AG04449 (cell line): Measurements from ENCODE around the gene ETV1.
A peak's percentile ranks its signal among the peaks of the same experiment; 100 is the strongest.

Source experiments
- CTCF ChIA-PET: fragments of 350-600 bp; formaldehyde crosslinking; extraction: SDS; loops from one replicate; lab custom pipeline; 2021; ENCODE audit warnings: antibody characterized with exemption; lab: Yijun Ruan, JAX
- POLR2A ChIA-PET: fragments of 400-600, 350-600 bp; formaldehyde crosslinking; extraction: SDS; loops from one replicate; lab custom pipeline; 2020; ENCODE audit warnings: antibody characterized with exemption, inconsistent platforms; lab: Yijun Ruan, JAX
- DNase-seq: peaks from one replicate; pipeline ENCODE4 v3.0.0-alpha.2; 2010; ENCODE audit warnings: low read depth, low spot score
- H3K4me3 ChIP-seq: 2 replicates; pipeline ENCODE4 v1.5.1; 2011; ENCODE audit warnings: low read depth, mild to moderate bottlenecking, control low read depth, low read length
- CTCF ChIP-seq: IDR thresholded peaks from one replicate; pipeline ENCODE4 v1.5.1; 2011; ENCODE audit warnings: mild to moderate bottlenecking, moderate library complexity, low read length, control low read depth, inconsistent platforms; ENCODE audit not compliant: insufficient read depth; ENCODE audit errors: missing control alignments

Gene ETV1

DNA sequence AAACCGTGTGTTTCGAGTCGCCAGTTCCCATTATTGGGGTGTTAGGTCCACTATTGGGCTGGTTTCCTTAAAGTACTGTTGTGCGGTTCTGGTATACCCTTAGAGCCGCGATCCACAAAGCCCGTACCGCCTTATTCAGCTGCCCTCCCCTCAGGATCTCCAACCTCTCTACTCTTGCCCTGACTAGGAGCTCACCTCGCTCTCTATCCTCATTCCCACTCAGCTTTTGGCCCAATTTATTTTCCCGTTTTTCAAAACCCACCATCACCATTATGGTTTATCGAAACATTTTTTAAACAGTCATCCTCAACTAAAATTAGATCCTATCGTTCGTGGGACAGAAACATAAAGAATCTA lies 461 bp upstream of the ETV1 start:
- peak overlapping the region; percentile 82 for H3K4me3 ChIP-seq
- CTCF ChIA-PET = interaction anchor here (1.0 to 5.0 kb wide), 3 partner anchors 10 to 464 kb away, joined by 3 to 32 read pairs (median 5); no protein-coding TSS in a partner anchor

DNA sequence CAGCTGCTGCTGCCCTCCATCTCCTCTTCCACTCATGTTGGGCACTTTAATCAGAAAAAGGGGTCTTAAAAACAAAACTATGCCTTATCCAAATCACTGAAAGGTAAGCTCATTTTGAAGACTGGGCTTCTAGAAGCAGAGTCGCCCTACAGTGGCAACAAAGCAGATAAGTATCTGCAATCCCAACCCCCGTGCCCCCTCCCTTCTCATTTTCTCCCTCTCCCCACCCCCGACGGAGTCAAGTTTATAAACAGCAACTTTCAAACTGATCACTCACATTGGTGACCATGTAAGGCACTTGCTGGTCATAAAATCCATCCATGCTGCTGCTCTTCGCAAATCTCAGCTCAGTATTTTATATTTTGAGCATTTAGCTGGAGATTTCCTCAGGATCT lies 738 bp downstream of the ETV1 start:
- DNase-seq = no peak
- H3K4me3 ChIP-seq = peak overlapping the region; percentile 82
- TF ChIP-seq CTCF = no peak
- CTCF ChIA-PET = interaction anchor here (0.9 to 5.0 kb wide), 5 partner anchors 8 to 24 kb away, joined by 3 to 32 read pairs (median 5); no protein-coding TSS in a partner anchor
- POLR2A ChIA-PET = interaction anchor here (0.7 to 1.2 kb wide), 3 partner anchors 8 to 138 kb away, joined by 3 to 4 read pairs (median 4); no protein-coding TSS in a partner anchor

More for the DNA sequence above, 461 bp upstream of the ETV1 start:
- no peak for DNase-seq
- no peak for TF ChIP-seq CTCF
- POLR2A ChIA-PET = interaction anchor here (0.7 to 1.5 kb wide), 4 partner anchors 70 to 1274 kb away, joined by 3 to 6 read pairs (median 4); no protein-coding TSS in a partner anchor

GRCh38 chr7:13988065-13988464 lies 1.4 kb downstream of the ETV1 start:
- H3K4me3 ChIP-seq = peak overlapping the region; percentile 43
- no peak for TF ChIP-seq CTCF
- no peak for DNase-seq
- ChIA-PET POLR2A (no interaction called here), CTCF (interaction anchor here (5.0 kb wide), 1 partner anchor 8 kb away, joined by 32 read pairs; no protein-coding TSS in a partner anchor)

GRCh38 chr7:13987395-13987794 lies 2.1 kb downstream of the ETV1 start:
- no peak for TF ChIP-seq CTCF
- DNase-seq = no peak
- H3K4me3 ChIP-seq = no peak overlapping the region
- CTCF ChIA-PET = no interaction called here
- POLR2A ChIA-PET = no interaction called here

GRCh38 chr7:13986208-13986607 lies 3.3 kb downstream of the ETV1 start:
- POLR2A ChIA-PET = no interaction called here

More at GRCh38 chr7:13986208-13986607, 3.3 kb downstream of the ETV1 start:
- no peak overlapping the region for H3K4me3 ChIP-seq
- CTCF ChIA-PET = no interaction called here
- no peak for TF ChIP-seq CTCF
- no peak for DNase-seq
